GM18861 (cell line): ENCODE data around the gene RPS6KL1.
A peak's percentile ranks its signal among the peaks of the same experiment; 100 is the strongest.

Experiments
- ATAC-seq: cut with Tn5 transposase; IDR thresholded peaks from one replicate; pipeline ENCODE4 v1.9.1; 2021; ENCODE audit not compliant: unreplicated experiment

Gene RPS6KL1

GRCh38 chr14:74952697-74953484, 29.8 kb upstream of the RPS6KL1 start:
- no peak for ATAC-seq

GRCh38 chr14:74952180-74952665, 29.2 kb upstream of the RPS6KL1 start:
- no peak for ATAC-seq

GRCh38 chr14:74951443-74952179, 28.6 kb upstream of the RPS6KL1 start:
- no peak for ATAC-seq

- ATAC-seq = no peak
Observed at GRCh38 chr14:74950795-74951442, 27.9 kb upstream of the RPS6KL1 start.

- ATAC-seq = no peak
Observed at GRCh38 chr14:74949859-74950573, 27.0 kb upstream of the RPS6KL1 start.

- no peak for ATAC-seq
Observed at GRCh38 chr14:74949191-74949601, 26.1 kb upstream of the RPS6KL1 start.

- ATAC-seq = no peak
Observed at GRCh38 chr14:74948228-74949175, 25.4 kb upstream of the RPS6KL1 start.

- no peak for ATAC-seq
Observed at GRCh38 chr14:74947353-74948227, 24.5 kb upstream of the RPS6KL1 start.

- no peak for ATAC-seq
Observed at GRCh38 chr14:74946659-74947281, 23.7 kb upstream of the RPS6KL1 start.

- ATAC-seq = no peak
Observed at GRCh38 chr14:74945852-74946658, 23.0 kb upstream of the RPS6KL1 start.

GRCh38 chr14:74945261-74945851, 22.3 kb upstream of the RPS6KL1 start:
- ATAC-seq = no peak

GRCh38 chr14:74942608-74943007, 19.5 kb upstream of the RPS6KL1 start:
- peak; percentile 31 for ATAC-seq

GRCh38 chr14:74942181-74942580, 19.1 kb upstream of the RPS6KL1 start:
- peak; percentile 22 for ATAC-seq

GRCh38 chr14:74941676-74942097, 18.6 kb upstream of the RPS6KL1 start:
- ATAC-seq = peak; percentile 43

- ATAC-seq = no peak
Observed at GRCh38 chr14:74940956-74941565, 18.0 kb upstream of the RPS6KL1 start.

GRCh38 chr14:74938531-74939495, 15.8 kb upstream of the RPS6KL1 start:
- ATAC-seq = no peak
